HG02970 (cell line): Measurements from ENCODE around the gene SPPL3.
"Not testable (repeated sequence)": the region's sequence is repeated elsewhere in the genome, so short reads cannot be mapped to it uniquely, and the experiment has no call there.

Source experiments
- ATAC-seq: cut with Tn5 transposase; IDR thresholded peaks from one replicate; pipeline ENCODE4 v1.9.1; 2021; ENCODE audit warnings: mild to moderate bottlenecking, moderate library complexity, moderate number of reproducible peaks; ENCODE audit not compliant: unreplicated experiment, low FRiP score

Gene SPPL3

DNA sequence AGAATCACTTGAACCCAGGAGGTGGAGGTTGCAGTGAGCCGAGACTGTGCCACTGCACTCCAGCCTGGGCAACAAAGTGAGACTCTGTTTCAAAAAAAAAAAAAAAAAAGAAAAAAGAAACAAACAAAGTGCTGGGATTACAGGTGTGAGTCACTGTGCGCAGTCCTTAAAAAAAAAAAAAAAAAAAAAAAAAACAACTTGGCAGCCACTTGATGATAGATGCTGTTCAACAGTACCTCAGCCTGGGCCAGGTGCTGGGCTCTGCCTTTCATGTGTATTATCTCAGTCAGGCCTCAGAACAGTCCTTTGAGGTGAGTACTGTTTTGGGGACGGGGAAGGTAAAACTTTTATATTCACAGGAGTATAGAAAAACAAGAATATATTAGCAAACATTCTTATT, 169.0 kb downstream of the SPPL3 start:
- no peak for ATAC-seq

DNA sequence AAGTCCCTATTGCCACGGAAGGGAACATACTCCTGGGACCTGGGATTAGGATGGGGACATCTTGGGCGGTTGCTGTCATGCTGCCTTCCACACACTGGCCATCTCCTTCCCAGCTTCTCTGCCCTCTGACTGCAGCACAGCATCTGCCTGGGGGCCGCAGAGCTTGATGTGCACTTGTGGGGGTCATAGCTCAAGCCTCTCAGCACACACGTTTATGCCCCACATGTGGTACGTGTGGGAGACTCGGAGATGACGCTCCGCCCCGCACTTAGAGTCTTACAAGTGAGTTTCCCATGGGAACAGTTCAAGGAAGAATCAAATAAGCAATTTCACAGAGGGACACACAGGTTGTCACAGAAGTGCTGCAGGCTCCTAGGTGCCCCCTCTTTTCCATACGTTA, 169.9 kb downstream of the SPPL3 start:
- no peak for ATAC-seq

DNA sequence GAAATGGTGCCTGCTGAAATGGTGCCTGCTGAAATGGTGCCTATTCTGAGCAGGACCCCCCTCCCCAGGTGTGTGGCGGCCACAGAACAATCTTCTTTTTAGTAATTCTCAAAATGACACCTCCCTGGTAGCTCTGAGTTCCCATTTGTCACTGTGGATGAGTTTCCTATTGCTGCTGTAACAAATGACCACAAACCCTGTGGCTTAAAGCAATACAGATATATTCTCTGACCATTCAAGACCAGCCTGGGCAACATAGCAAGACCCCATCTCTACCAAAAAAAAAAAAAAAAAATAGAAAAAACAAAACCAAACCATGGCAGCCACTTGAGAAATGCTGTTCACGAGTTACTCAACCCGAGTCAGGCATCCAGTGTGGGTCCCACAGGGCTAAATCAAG, 170.6 kb downstream of the SPPL3 start:
- ATAC-seq = no peak

DNA sequence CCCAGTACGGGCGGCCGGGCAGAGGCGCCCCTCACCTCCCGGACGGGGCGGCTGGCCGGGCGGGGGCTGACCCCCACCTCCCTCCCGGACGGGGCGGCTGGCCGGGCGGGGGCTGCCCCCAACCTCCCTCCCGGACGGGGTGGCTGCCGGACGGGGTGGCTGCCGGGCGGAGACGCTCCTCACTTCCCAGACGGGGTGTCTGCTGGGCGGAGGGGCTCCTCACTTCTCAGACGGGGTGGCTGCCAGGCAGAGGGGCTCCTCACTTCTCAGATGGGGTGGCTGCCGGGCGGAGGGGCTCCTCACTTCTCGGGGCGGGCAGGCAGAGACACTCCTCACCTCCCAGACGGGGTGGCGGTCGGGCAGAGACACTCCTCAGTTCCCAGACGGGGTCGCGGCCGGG, 172.0 kb downstream of the SPPL3 start:
- not testable (repeated sequence) for ATAC-seq

DNA sequence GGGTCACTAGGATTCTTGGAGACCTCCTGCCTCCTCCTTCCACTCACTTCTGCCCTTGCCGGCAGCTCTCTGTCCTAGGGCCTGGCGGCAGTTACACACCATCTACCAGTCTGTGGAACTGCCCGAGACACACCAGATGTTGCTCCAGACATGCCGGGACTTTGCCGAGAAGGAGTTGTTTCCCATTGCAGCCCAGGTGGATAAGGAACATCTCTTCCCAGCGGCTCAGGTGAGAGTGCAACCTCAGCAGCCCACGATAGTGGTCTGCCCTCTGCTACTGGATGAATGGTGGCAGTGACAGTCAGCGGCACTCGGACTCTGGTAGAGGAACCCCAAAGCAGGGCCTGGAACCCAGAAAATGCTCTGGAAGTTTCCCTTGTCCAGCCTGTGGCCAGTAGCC, 177.2 kb downstream of the SPPL3 start:
- no peak for ATAC-seq

DNA sequence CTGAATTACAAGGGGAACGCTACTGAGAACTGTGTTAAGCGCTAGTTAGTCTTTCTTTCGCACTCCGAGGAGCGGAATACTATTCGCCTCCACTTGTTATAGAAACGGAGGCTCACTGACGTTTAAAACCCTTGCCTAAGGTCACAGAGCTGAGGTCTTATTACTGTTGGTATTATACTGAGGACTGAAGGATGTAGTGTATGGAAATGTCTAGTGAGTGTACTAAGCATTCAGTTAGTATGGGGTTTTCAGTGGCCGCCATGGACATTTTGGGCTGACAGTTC, 177.7 kb downstream of the SPPL3 start:
- no peak for ATAC-seq

DNA sequence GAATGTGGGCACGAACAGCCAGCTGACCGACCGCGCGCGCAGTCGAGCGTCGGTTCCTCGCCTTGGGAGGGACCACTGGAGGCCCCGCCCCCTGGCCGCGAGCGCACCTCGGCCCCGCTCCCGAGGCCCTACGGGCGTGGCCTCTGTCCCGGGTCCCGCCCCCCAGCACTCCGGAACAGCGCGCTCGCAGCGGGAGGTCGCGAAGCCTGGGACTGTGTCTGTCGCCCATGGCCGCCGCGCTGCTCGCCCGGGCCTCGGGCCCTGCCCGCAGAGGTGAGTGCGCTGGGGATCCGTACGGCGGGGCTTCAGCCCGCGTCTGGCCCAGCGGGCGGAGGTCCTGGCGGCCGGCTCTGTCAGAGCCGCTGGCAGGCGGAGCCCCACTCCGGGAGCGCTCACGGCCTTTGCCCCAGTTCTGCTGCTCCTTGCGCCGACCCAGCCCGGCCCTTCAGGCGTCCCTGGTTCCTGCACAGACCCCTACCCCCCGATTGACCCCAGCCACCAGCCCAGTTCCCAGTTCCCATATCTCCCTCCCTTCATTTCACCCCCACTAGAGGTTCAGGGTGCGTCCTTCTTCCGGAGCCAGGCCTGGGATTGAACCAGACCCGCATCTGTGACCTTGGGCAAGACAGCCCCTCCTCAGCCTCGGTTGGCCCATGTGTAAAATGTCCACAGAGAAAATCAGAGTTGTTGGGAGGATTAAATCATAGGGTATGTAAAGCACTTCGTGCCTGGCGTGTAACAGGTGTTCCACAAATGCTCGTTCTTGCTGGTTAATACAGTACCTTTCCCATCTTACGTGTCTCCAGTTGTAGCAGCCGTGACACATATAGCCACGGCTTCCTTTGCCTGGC, 178.3 kb downstream of the SPPL3 start, which contains the start of gene ACADS:
TSS of gene ACADS (plus strand) at position 168 of the 851 bp plus-strand sequence. CDS start at position 228, 60 bp downstream.
- ATAC-seq = peak; percentile 91

DNA sequence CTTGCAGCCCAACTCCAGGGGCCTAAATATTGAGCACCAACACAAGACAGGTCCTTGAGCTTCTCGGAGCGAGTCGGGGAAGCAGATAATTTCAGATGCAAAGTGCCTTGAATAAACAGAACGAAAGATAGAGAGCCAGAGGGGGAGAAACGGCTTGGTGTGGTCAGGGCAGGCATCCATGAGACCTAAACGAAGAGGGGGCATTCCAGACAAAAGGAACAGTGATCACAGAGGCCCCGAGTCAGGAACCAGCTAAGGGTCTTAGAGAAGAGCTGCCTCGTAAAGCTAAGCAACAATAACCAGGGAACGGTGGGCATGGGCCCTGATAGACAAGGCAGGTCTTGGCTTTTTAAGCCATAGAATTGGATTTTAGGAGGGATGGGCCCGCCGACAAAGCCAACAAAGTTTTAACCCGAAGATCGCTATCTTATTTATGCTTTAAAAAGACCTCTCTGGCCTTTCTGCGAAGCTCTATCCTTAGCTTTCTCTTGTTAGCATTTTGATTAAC, 179.0 kb downstream of the SPPL3 start:
- ATAC-seq = no peak

DNA sequence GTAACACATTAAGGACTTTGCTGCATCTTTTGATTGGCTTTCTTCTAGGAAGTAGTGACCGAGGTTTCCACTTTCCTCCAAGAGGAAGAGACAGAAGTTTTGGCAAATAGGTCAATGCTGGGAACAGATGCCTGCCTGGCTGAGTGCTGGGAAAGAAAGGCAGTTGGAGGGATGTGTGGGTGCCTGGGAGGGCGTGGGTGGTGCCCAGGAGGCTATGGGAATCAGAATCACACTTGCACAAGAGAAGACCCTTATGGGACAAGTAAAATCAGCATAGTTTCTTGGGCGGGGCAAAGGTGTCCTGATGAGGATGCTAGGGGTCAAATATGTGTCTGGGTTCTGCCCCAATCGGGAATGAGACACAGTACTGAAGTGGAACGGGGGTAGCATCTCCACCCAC, 179.4 kb downstream of the SPPL3 start:
- ATAC-seq = no peak

DNA sequence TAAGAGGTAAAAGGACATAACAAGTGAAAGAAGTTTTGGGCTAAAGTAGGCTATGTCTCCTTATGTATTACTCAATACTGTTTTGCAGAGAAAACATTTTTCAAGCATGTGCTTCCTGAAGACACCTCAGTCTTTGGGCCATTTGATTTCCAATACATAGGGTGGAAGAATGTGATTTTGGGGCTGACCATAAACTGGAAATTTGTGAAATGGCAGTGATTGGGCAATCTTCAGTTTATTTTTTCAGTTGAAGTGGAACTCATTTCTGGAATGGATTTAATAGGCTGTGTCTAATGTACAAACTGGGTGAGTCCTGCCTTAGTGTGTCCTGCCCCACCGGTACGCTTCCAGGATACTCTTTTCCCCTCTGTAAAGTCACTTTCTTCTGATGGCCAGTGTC, 181.4 kb downstream of the SPPL3 start:
- ATAC-seq = no peak

DNA sequence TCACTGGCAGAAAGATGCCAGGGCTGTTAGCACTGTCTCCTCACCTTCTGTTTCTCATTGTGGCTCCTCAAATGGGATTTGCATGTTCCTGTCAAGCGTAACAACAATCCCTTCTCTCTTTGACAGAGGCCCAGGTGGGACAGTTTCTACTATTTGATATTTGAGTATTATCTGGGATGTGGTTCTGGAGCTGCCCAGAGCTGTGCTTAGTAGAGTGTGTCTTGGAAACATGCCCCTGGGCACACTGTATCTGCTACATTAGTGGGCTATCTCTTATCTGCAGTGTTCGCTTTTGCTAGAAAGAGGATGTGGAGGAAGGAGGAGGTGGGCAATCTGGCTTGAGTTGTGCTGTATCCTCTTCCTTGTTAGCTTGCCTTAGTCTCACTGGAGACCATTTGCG, 182.3 kb downstream of the SPPL3 start:
- ATAC-seq = no peak

DNA sequence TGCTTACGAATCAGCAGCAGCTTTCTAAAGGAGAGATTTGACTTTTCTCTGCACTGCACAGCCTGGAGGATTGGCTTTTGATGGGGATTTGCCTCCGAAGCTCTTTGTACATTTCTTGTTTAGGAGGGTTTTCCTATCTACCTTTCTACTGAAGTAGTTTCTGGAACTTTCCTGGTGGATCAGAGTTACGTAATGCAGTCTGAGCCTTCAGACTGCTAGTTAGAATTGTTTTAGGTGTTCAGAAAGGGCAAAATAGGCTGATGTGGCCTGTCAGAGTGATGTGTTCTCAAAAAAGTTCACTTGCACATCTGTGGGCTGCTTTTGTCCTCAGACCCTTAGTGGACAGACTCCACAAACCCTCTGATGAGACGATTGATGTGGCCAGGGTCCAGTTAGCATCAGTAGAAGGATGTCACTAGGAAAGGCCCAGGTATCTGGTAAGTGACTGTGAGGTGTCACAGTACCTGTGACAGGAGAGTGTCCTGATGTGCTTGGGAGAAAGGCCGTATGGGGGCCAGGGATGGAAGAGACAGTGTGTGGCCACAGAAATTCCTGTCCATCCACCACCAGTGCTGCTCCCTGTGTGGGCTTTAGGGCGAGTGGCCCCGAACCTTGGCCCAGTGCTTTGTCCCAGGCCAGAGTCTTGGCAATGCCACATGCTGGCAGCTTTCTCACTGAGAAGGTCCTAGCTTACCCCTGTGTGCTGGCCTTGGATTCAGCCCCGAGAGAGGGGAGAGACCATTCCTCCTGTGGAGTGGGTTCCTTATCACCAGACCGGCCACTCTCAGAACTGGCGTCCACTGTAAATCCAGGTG, 183.0 kb downstream of the SPPL3 start:
- no peak for ATAC-seq

DNA sequence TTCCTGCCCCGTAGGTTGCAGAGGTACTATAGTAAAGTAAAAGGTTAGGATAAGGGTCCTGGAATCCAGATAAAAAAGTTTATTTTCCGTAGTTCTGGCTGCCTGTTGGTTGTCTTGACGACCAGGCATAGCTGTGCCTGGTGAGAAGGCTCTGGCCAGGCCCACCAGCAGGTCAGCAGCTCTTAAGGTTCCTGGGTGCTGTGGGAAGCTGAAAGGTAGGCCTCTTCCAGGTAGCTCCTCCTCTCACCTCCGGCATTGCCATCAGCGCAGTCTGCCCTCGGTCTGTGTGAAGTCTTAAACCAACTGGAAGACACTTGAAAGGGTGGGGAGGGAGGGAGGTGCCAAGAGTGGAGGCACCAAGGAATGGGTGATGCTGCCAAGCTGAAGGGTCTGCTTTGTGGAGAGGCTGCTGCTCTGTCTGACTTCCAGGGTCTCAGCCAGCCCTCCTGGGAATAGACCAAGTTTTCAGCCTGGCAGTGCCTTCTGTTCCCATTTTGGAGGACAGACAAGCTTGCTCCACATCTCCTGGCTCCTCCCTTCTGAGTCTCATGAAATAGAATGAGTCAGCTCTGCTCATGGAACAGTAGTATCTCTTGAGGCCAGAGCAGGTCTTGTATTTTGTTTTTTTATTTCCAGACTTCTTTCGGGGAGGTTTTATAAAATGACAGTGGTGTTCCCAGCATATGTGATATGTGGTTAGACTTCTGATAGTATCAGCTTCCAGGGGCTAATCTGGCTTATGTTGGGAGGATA, 183.7 kb downstream of the SPPL3 start:
- no peak for ATAC-seq

DNA sequence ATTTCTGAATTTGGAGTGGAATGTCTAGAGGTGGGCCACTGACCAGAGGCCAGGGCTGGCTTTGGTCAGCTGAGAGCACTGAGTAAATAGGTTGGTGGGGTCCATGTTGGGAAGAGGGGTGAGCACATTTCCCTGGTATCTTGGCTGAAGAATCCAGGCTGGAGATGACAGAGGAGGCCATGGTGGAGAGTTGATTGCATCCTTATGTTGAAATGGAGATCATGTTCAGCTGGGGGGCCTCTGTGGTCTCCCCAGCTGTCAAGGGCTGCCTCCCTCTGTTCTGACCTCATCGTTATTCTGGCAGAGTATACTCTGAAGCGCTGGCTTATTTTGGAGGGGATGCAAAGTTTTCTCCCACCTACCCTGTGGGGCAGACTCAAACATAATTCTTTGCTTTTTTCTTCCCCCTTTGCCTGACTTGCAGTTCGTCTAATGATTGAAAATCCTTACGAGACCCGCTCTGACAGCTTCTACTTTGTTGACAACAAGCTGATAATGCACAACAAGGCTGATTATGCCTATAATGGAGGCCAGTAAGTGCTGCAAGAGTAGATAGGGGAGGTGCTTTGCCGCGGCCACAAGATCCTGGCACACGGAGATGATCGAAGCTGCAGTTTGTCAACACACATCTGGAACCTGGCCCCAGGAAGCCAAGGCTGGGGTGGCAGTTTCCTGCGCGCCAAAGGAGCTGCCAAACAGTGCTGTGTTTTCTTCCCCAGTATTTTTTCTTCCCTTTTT, 184.5 kb downstream of the SPPL3 start:
- no peak for ATAC-seq

DNA sequence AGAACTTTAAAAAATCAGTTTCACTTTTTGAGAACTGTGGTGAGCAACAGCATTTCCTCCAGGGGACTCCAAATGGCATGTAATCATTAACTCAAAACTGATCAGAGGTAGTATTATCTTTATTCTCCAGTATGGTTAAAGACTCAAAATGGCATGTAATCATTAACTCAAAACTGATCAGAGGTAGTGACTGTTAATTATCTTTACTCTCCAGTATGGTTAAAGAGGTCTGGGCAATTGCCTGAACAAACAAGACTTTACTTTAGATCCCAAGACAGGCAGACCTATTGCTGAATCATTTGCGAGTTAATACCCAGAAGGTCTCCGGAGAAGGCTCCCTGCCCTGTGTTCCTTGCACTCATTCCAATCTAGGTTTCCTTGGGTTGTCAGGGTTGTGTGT, 185.1 kb downstream of the SPPL3 start:
- ATAC-seq = no peak

DNA sequence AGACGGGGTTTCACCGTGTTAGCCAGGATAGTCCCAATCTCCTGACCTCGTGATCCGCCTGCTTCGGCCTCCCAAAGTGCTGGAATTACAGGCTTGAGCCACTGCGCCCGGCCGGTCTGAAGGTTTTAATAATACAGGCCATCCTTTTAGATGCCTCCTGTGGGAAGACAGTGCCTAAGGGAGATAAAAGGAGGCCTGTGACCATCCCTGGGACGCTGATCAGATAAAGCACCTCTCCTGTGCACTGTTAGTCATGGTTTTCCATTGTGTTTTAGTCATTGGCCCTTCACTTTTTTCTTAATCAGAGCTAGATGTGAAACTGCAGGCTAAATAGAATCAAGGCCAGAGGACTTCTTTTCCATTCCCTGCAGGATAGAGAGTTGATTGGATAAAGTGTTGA, 186.1 kb downstream of the SPPL3 start:
- no peak for ATAC-seq

DNA sequence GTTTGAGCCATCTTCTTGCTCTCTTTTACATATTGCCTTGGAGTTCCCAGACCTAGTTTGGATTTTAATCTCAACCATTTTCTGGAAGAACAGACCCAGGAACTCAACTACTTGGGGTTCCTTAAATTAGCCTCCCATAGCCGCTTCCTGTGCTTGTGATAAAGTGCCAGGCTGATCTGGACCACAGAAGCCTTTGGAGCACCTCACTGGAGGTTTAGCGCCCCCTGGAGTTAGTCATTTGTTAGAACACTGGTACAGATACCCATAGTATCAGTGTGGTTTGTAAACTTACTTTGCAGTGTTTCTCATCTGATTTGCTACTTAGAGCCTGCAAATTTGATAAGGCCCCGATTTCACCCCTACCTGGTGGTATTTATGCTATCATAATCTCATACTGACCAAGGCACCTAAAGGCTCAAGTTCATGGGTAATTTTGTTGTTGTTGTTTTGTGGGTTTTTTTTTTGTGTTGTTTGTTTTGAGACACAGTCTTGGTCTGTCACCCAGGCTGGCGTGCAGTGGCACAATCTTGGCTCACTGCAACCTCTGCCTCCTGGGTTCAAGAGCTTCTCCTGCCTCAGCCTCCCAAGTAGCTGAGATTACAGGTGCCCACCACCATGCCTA, 190.2 kb downstream of the SPPL3 start:
- ATAC-seq = no peak

DNA sequence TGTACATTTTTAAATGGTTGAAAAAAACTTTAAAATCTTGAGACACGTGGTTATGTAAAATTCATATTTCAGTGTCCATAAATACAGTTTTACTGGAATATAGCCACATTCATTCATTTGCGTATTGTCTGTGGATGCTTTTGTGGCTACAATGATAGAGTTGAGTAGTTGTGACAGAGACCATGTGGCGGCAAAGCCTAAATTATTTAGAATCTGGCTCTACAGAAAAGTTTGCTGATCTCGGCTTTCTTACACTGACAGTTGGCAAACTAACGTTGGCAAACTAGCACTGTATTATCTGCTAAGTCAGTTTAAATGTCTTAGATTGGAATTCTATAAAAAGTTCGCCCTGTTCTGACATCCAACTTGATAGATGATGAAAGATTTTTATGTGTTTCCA, 191.5 kb downstream of the SPPL3 start:
- no peak for ATAC-seq
